HepG2 (cell line): ENCODE data around the gene RAB3GAP1. TPM values are rescaled to one million over a fixed set of nuclear protein-coding genes. Genes with fewer than 3 reads are reported as not detected.
A peak's percentile ranks its signal among the peaks of the same experiment; 100 is the strongest.

Experiments used
- ATAC-seq: fragments of 200-7000 bp; cut with Tn5 transposase; 3 replicates; pipeline ENCODE4 v1.9.1; 2020; ENCODE audit warnings: mild to moderate bottlenecking, moderate library complexity
- BruUV-seq: library from RNA; stranded (reverse); fragments of 400-500 nt; replicated peaks from 2 replicates; lab custom pipeline; 2021; lab: Mats Ljungman, UMichigan
- CTCF ChIA-PET: fragments of 300-600 bp; formaldehyde crosslinking; extraction: SDS; loops from one replicate; lab custom pipeline; 2021; ENCODE audit warnings: low total read pairs, inconsistent platforms, low intra/inter-chr PET ratio; lab: Yijun Ruan, JAX
- POLR2A ChIA-PET: fragments of 350-600 bp; sonication (Branson Sonifier 250); formaldehyde crosslinking; loops from one replicate; lab custom pipeline; 2020; ENCODE audit warnings: antibody characterized with exemption, inconsistent platforms; lab: Yijun Ruan, JAX
- DNase-seq: peaks from one replicate; pipeline ENCODE4 v3.0.0-alpha.2; 2015; ENCODE audit warnings: low spot score
- FAIRE-seq: peaks from 3 replicates; lab custom pipeline; 2011; peaks lifted over from hg19 to GRCh38; lab: Jason Lieb, UNC
- H2AFZ ChIP-seq: one replicate; pipeline ENCODE4 v1.6.1; 2011; ENCODE audit warnings: low read length, inconsistent platforms
- H3K27ac ChIP-seq: fragments of 300-600 bp; 3 replicates; pipeline ENCODE4 v1.8.0; 2011; ENCODE audit warnings: mixed run types, mild to moderate bottlenecking, mixed read lengths, low read length, inconsistent platforms; ENCODE audit not compliant: insufficient read depth; ENCODE audit errors: extremely low read length
- H3K27me3 ChIP-seq, 2 experiments: fragments of 200-600 bp in 1 of 2; 2 replicates in 1 of 2; 3 replicates in 1 of 2; pipeline versions ENCODE4 v1.6.0 to v1.8.0; 2011; ENCODE audit warnings: low read length in 2 of 2, mild to moderate bottlenecking in 2 of 2, moderate library complexity in 2 of 2, inconsistent platforms in 1 of 2; ENCODE audit not compliant: insufficient read depth in 2 of 2, control insufficient read depth in 1 of 2
- H3K36me3 ChIP-seq, 2 experiments: fragments of 200-600 bp in 1 of 2; replicated peaks in 1 of 2; 2 replicates in 1 of 2; 3 replicates in 1 of 2; pipeline versions ENCODE4 v1.5.1 to v1.8.0; 2011; ENCODE audit warnings: low read length in 2 of 2, inconsistent platforms in 1 of 2; ENCODE audit not compliant: insufficient read depth in 2 of 2, control insufficient read depth in 1 of 2
- H3K4me1 ChIP-seq: 2 replicates; pipeline ENCODE4 v1.5.1; 2012; ENCODE audit warnings: low read length, inconsistent platforms; ENCODE audit not compliant: insufficient read depth
- H3K4me2 ChIP-seq: 2 replicates; pipeline ENCODE4 v1.6.0; 2011; ENCODE audit warnings: low read depth, low read length, inconsistent platforms
- H3K4me3 ChIP-seq, 3 experiments: fragments of 200-600 bp in 1 of 3; sonication (generic), shearing (Covaris generic) in 1 of 3; replicated peaks in 1 of 3; 2 replicates each; pipeline ENCODE4 v1.5.1; 2011 to 2016; ENCODE audit warnings: low read length in 3 of 3, inconsistent platforms in 2 of 3, low read depth in 2 of 3, mild to moderate bottlenecking in 2 of 3, control low read depth in 1 of 3, mixed read lengths in 1 of 3; ENCODE audit not compliant: insufficient read depth in 1 of 3
- H3K79me2 ChIP-seq: one replicate; pipeline ENCODE4 v1.6.1; 2011; ENCODE audit warnings: low read length, inconsistent platforms; ENCODE audit not compliant: insufficient read depth
- H3K9ac ChIP-seq: 2 replicates; pipeline ENCODE4 v1.6.0; 2011; ENCODE audit warnings: mild to moderate bottlenecking, low read depth, low read length, inconsistent platforms; ENCODE audit not compliant: insufficient read depth
- H3K9me3 ChIP-seq: 2 replicates; pipeline ENCODE4 v1.5.1; 2012; ENCODE audit warnings: mild to moderate bottlenecking, low read length
- H4K20me1 ChIP-seq: 2 replicates; pipeline ENCODE4 v1.6.0; 2011; ENCODE audit warnings: inconsistent platforms, mild to moderate bottlenecking, low read length, moderate library complexity; ENCODE audit not compliant: insufficient read depth
- ZKSCAN5 ChIP-seq: sonication (generic); formaldehyde crosslinking; IDR thresholded peaks from 2 replicates; pipeline ENCODE4 v1.5.1; 2020; ENCODE audit warnings: mild to moderate bottlenecking, missing genetic modification reagents
- ZNF121 ChIP-seq: sonication (generic); formaldehyde crosslinking; IDR thresholded peaks from 2 replicates; pipeline ENCODE4 v1.5.0; 2020; ENCODE audit warnings: mild to moderate bottlenecking, missing genetic modification reagents
- ZNF460 ChIP-seq: sonication (generic); formaldehyde crosslinking; IDR thresholded peaks from 2 replicates; pipeline ENCODE4 v1.5.1; 2020; ENCODE audit warnings: missing genetic modification reagents, mild to moderate bottlenecking, borderline replicate concordance
- ZSCAN12 ChIP-seq: sonication (generic); formaldehyde crosslinking; IDR thresholded peaks from 2 replicates; pipeline ENCODE4 v1.9.0; 2021; ENCODE audit warnings: mild to moderate bottlenecking, missing genetic modification reagents
- WGBS: methylation state at CpG from one replicate; pipeline ENCODE4 v1.1.6; 2017; ENCODE audit warnings: low lambda C conversion rate; 5-methylcytosine and 5-hydroxymethylcytosine counted together
- in situ Hi-C: cut with HindIII; loops from 2 replicates; pipeline ENCODE4 v1.10.0; 2017; ENCODE audit warnings: low pct_unique_long_range_greater_than_20kb; ENCODE audit not compliant: extremely low pct_ligation_motif_present
- intact Hi-C: fragments of 100-400 bp; cut with micrococcal nuclease; formaldehyde crosslinking; loops from one replicate; pipeline ENCODE4 v1.10.0; 2022; ENCODE audit not compliant: unreplicated experiment
- polyA plus RNA-seq, 8 experiments: library from polyadenylated mRNA; depleted of rRNA in 3 of 8; stranded (reverse) in 7 of 8; unstranded in 1 of 8; fragments of >200 nt; fragmentation: Illumina TruSeq in 4 of 8; extraction: Trizol in 4 of 8; gene quantifications; 2 replicates each; pipeline versions ENCODE4 v1.2.1 to v1.2.3, GENCODE V29; 2011 to 2016; ENCODE audit warnings: low read depth in 4 of 8, missing spikeins in 1 of 8, mixed read lengths in 1 of 8; ENCODE audit not compliant: insufficient read depth in 1 of 8
- total RNA-seq, 5 experiments: library from RNA; depleted of rRNA; stranded (reverse); fragments of >200 nt; fragmentation: Illumina TruSeq; extraction: Trizol; gene quantifications; 2 replicates each; pipeline ENCODE4 v1.2.3, GENCODE V29; 2016; ENCODE audit warnings: low read depth in 1 of 5
- TF ChIP-seq, protein P1 (sequence below): sonication (generic); formaldehyde crosslinking; IDR thresholded peaks from 2 replicates; pipeline ENCODE4 v1.5.0; 2020; ENCODE audit warnings: mild to moderate bottlenecking, missing genetic modification reagents

The RAB3GAP1 gene
- total and polyA plus RNA-seq, 2 of the 13 experiments (the other 11 are each of a cell fraction or from before 2014, with no cell fraction given), result 15.2 to 48.8 TPM

DNA sequence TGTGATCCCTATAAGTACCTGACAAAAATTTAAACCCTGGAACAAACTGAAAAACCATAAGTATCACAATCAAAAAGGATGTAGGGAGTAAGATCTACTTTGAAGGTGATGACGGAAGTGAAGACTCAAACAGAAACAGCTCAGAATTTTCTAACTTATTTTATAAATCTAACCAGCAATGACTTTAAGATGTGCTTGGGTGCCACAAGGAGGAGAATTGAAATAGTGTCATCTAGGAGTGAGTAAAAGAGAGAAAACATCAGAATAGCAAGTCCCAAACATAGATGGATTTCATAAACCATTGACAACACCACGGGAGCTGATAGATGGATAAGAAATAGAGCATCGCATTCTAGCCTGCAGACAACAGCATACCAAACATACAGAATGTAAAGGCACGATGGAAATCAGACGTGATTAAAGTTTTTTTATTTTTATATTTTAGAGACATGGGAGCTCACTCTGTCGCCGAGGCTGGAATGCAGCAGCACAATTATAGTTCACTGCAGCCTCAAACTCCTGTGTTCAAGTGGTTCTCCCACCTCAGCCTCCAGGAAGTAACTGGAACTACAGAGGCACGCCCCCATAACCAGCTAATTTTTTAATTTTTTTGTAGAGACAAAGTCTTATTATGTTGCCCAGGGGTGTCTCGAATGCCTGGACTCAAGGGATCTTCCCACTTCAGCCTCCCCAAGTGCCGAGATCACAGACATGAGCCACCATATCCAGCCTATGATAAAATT is 41.7 kb upstream of the RAB3GAP1 start:
- intact Hi-C loops, result no loop called here
- Histone ChIP-seq H3K36me3 (no peaks in the 10 kb centered on the region), H3K4me1 (no peaks in the 10 kb centered on the region), H4K20me1 (no peaks in the 10 kb centered on the region), H3K4me3 (no peak overlapping the region), H2AFZ (no peak overlapping the region), H3K27ac (no peak overlapping the region), H3K27me3 (peaks cover 0 to 3% of the 10 kb centered on the region in 2 experiments; a peak in 1 of 5 replicates)
- BruUV-seq, result no TSS peak
- FAIRE-seq, result no peak
- no peak; the same call in 2 of the 3 replicates for ATAC-seq
- POLR2A ChIA-PET, result no interaction called here
- TF ChIP-seq ZSCAN12 (CRISPR knock-in tag), result no peak
- TF ChIP-seq, protein P1, sequence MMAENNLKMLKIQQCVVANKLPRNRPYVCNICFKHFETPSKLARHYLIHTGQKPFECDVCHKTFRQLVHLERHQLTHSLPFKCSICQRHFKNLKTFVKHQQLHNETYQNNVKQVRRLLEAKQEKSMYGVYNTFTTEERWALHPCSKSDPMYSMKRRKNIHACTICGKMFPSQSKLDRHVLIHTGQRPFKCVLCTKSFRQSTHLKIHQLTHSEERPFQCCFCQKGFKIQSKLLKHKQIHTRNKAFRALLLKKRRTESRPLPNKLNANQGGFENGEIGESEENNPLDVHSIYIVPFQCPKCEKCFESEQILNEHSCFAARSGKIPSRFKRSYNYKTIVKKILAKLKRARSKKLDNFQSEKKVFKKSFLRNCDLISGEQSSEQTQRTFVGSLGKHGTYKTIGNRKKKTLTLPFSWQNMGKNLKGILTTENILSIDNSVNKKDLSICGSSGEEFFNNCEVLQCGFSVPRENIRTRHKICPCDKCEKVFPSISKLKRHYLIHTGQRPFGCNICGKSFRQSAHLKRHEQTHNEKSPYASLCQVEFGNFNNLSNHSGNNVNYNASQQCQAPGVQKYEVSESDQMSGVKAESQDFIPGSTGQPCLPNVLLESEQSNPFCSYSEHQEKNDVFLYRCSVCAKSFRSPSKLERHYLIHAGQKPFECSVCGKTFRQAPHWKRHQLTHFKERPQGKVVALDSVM (CRISPR knock-in tag), result peak; percentile 44; the same call in 1 of the 2 replicates
- TF ChIP-seq, all 625 proteins: peak for 1
- CTCF ChIA-PET, result no interaction called here
- Histone ChIP-seq H3K4me2 (no peak overlapping the region), H3K9ac (no peak overlapping the region), H3K79me2 (no peaks in the 10 kb centered on the region), H3K9me3 (no peaks in the 10 kb centered on the region)
- no peak for DNase-seq
- WGBS, result 27% methylated on average over 10 of the region's 10 CpGs
- in situ Hi-C loops, result no loop called here

DNA sequence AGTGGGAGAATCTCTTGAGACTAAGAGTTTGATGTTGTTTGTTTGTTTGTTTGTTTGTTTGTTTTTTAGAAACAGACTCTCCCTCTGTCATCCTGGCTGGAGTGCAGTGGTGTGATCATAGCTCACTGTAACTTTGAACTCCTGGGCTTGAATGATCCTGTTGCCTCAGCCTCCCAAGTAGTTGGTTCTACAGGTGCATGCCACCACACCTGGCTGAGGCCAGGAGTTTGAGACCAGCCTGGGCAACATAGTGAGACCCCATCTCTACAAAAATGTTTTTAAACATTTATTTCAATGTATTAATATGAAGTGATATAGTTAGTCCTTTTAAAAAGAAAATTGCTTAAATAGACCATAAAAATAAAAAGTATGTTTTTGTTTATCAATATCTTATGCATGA is 40.5 kb upstream of the RAB3GAP1 start:
- ChIA-PET CTCF (no interaction called here), POLR2A (no interaction called here)
- no peak overlapping the region for H3K4me3 ChIP-seq
- no peaks in the 10 kb centered on the region for H3K4me1 ChIP-seq
- H3K9ac ChIP-seq, result no peak overlapping the region
- ATAC-seq, result no peak
- no peaks in the 10 kb centered on the region for H4K20me1 ChIP-seq
- BruUV-seq, result no TSS peak
- H3K27me3 ChIP-seq, result no peaks in the 10 kb centered on the region
- peaks cover 6% of the 10 kb centered on the region for H3K9me3 ChIP-seq
- intact Hi-C loops (no loop called here), in situ Hi-C loops (no loop called here)
- no peak for FAIRE-seq
- no peak overlapping the region for H3K27ac ChIP-seq
- peak; percentile 70; the same call in 1 of the 2 replicates for TF ChIP-seq ZNF460 (CRISPR knock-in tag)
- TF ChIP-seq ZNF121 (CRISPR knock-in tag), result peak; percentile 64; the same call in 1 of the 2 replicates
- no peak for TF ChIP-seq ZKSCAN5 (CRISPR knock-in tag)
- no peaks in the 10 kb centered on the region for H3K36me3 ChIP-seq
- H3K79me2 ChIP-seq, result no peaks in the 10 kb centered on the region
- no peak for DNase-seq
- no peak overlapping the region for H3K4me2 ChIP-seq
- H2AFZ ChIP-seq, result no peak overlapping the region
